Mesothelial cell of epicardium (in vitro differentiated cells): ENCODE measurements around the gene BRD2. TPM values are rescaled to one million over a fixed set of nuclear protein-coding genes. Genes with fewer than 3 reads are reported as not detected.

Source experiments
- DNase-seq, 2 experiments: peaks; one replicate each; pipeline ENCODE4 v3.0.0; 2021; ENCODE audit warnings: low spot score in 2 of 2; ENCODE audit not compliant: unreplicated experiment in 2 of 2
- H3K27ac Mint-ChIP-seq: 2 replicates; pipeline ENCODE4 v1.8.0; 2021; ENCODE audit warnings: mixed read lengths
- H3K27me3 Mint-ChIP-seq: 2 replicates; pipeline ENCODE4 v1.8.0; 2021; ENCODE audit warnings: low read depth, mixed read lengths
- H3K36me3 Mint-ChIP-seq: 2 replicates; pipeline ENCODE4 v1.8.0; 2021; ENCODE audit warnings: mixed read lengths
- H3K4me1 Mint-ChIP-seq: 2 replicates; pipeline ENCODE4 v1.8.0; 2021; ENCODE audit warnings: mixed read lengths
- H3K4me3 Mint-ChIP-seq: 2 replicates; pipeline ENCODE4 v1.8.0; 2021; ENCODE audit warnings: mild to moderate bottlenecking, moderate library complexity, mixed read lengths
- H3K9me3 Mint-ChIP-seq: 2 replicates; pipeline ENCODE4 v1.8.0; 2021; ENCODE audit warnings: mixed read lengths
- total RNA-seq: library from RNA; stranded (reverse); gene quantifications from 3 replicates; pipeline ENCODE4 v1.2.1, GENCODE V29; 2021
- TF ChIP-seq, protein P1 (sequence below): fragments of 200-600 bp; sonication (generic); IDR thresholded peaks from one replicate; pipeline ENCODE4 v1.5.0; 2021; ENCODE audit warnings: antibody characterized with exemption; ENCODE audit not compliant: unreplicated experiment

The BRD2 gene
- total RNA-seq, 1 donor from 2014 or later: 246 TPM

DNA sequence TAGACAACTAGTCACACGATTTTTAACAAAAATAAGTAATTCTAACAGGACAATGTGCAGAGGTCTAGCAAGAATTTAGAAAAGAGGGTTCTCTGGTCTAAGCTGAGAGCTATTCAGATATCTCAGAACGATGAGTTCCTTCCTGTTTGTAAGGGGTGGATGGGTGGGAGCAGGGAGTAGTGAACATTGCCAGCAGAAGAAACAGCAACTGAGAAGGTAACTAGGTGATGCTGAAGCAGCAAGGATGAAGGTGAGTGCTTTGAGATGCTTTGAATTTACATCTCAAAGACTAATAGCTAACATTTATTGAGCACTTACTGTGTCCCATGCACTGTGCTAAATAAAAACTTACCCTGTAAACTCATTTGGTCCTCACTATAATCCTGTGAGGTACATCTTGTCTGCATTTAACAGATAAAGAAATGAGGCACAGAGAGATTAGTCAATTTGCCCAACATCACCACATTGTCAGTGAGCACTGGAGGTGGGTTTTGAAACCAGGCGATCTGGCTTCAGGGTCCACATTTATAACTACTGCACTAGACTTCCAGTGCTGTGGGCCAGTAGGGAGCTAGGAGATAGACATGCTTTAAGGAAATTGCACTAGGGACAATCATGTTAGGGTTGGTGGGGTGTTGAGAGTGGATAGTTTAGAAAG lies 15.7 kb downstream of the BRD2 start:
- Mint-ChIP-seq H3K27me3 (peaks cover 23% of the 10 kb centered on the region), H3K9me3 (no peaks in the 10 kb centered on the region), H3K36me3 (peaks cover 18% of the 10 kb centered on the region), H3K4me1 (no peaks in the 10 kb centered on the region), H3K4me3 (no peak overlapping the region), H3K27ac (no peak overlapping the region)
- TF ChIP-seq, protein P1, sequence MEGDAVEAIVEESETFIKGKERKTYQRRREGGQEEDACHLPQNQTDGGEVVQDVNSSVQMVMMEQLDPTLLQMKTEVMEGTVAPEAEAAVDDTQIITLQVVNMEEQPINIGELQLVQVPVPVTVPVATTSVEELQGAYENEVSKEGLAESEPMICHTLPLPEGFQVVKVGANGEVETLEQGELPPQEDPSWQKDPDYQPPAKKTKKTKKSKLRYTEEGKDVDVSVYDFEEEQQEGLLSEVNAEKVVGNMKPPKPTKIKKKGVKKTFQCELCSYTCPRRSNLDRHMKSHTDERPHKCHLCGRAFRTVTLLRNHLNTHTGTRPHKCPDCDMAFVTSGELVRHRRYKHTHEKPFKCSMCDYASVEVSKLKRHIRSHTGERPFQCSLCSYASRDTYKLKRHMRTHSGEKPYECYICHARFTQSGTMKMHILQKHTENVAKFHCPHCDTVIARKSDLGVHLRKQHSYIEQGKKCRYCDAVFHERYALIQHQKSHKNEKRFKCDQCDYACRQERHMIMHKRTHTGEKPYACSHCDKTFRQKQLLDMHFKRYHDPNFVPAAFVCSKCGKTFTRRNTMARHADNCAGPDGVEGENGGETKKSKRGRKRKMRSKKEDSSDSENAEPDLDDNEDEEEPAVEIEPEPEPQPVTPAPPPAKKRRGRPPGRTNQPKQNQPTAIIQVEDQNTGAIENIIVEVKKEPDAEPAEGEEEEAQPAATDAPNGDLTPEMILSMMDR: no peak
- DNase-seq: no peak

DNA sequence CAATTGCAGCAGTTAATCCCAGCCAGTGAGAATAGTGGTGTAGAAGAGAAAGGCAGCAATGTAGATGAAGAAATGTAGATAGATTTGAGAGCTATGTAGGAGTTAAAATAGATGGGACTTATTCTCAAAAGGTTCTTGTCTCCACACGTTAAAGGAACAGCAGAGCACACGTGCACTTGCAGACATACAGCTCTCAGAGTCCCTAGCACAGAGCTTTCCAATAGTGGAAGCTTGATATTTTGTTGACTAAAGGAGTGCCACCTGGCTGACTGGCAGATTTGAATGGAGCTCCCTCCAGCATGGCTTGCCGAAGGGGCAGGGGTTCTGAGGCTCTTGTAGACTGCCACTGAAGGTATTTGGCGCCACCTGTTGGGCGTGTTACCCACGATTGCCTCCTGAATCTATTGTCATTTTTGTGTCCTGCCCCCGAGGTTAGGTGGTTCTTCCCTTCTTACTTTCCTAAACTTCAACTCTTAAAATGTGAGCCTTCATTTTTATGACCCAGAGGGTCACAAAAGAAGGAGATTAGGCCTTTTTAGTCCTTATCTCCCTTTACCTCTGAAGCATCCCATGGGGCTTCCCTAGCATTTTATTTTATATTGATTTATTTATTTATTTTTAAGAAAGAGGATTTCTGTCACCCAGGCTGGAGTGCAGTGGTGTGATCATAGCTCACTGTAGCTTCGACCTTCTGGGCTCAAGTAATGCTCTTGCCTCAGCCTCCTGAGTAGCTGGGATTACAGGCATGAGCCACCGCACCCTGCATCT lies 16.4 kb downstream of the BRD2 start:
- Mint-ChIP-seq H3K27ac (no peak overlapping the region), H3K9me3 (no peaks in the 10 kb centered on the region), H3K36me3 (peaks cover 14% of the 10 kb centered on the region), H3K4me1 (no peaks in the 10 kb centered on the region), H3K4me3 (no peak overlapping the region), H3K27me3 (peaks cover 23% of the 10 kb centered on the region)
- TF ChIP-seq, protein P1: peak; percentile 66
- DNase-seq: peak; percentile 69 to 85

DNA sequence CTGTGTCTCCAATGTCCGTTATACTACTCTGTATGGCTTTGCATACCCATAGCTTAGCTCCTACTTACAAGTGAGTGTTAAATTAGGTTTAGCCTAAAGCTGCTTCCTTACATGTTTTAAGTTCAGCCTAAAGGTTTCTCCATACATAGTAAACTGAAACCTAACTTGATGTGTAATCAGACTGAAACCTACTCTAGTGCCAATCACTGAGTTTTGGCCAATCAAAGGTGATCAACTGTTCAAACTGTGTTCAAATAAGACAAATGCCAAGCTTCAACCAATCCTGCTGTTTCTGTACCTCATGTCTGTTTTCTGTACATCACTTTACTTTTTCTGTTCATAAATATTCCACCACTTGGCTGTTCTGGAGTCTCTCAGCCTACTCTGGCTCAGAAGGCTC lies 21.0 kb downstream of the BRD2 start:
- Mint-ChIP-seq H3K36me3 (no peaks in the 10 kb centered on the region), H3K4me3 (no peak overlapping the region), H3K27ac (no peak overlapping the region), H3K9me3 (no peaks in the 10 kb centered on the region), H3K4me1 (no peaks in the 10 kb centered on the region), H3K27me3 (peaks cover 49% of the 10 kb centered on the region)
- TF ChIP-seq, protein P1: no peak
- no peak for DNase-seq

DNA sequence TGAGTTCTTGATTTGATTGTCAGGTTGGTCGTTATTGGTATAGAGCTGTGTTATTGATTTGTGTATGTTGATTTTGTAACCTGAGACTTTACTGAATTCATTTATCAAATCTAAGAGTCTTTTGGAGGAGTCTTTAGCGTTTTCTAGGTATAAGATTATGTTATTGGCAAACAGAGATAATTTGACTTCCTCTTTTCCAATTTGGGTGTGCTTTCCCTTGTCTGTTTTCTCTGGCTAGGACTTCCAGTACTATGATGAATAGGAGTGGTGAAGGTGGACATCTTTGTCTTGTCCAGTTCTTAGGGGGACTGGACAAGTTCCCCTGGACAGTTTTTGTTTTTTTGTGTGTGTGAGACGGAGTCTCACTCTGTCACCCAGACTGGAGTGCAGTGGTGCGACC lies 23.6 kb downstream of the BRD2 start:
- Mint-ChIP-seq H3K27me3 (peaks cover 58% of the 10 kb centered on the region), H3K9me3 (no peaks in the 10 kb centered on the region), H3K36me3 (no peaks in the 10 kb centered on the region), H3K4me3 (no peak overlapping the region), H3K4me1 (no peaks in the 10 kb centered on the region), H3K27ac (no peak overlapping the region)
- TF ChIP-seq, protein P1: no peak
- no peak for DNase-seq

DNA sequence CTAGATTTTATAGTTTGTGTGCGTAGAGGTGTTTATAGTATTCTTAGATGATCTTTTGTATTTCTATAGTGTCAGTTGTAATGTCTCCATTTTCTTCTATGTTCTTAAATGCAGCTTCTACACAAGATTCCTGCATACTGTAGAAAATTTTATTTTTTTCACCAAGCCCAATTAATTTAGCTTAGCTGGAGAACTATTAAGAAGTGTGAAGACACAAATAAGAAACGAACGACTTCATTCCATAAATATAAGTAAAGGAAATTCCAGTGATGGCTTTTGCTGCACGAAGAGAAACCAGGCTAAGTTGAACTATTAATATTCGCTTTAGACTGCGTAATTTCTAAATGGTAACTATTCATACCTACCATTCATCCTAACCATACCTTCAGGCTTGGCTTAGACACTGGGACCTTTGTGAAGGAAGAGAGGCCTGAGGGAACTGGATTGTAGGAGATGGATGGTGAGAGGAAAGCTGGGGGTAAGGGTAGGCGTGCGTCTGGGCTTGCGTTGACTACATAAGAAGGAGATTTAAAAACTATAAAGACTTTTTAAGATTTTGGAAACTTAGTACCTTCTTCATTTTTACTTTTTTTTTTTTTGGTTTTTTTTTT lies 25.1 kb downstream of the BRD2 start:
- Mint-ChIP-seq H3K9me3 (no peaks in the 10 kb centered on the region), H3K36me3 (no peaks in the 10 kb centered on the region), H3K4me3 (no peak overlapping the region), H3K27me3 (peaks cover 54% of the 10 kb centered on the region), H3K27ac (no peak overlapping the region), H3K4me1 (no peaks in the 10 kb centered on the region)
- TF ChIP-seq, protein P1: no peak
- no peak for DNase-seq
